Measurements from ENCODE around the gene ZNF787.

Gene ZNF787

DNA sequence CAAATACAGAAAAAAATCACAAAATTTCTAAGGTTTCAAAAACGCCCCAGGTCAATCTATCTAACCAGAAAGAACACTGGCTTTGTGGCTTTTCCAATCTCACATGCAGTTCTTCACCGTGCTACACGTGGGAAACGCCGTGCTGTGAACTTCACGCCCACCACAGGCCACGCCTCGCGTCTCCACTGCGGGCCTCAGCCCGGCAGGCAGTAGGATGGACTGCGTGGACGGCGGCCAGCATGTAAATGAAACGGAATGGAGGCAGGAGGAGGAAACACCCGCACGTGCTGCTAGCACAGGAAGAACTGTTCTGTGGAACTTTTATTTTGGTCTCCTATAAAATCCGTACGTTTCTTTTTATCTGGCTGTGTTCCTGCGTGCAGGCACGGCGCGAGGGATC lies 23.8 kb downstream of the ZNF787 start:
- TF ChIP-seq, protein P1, sequence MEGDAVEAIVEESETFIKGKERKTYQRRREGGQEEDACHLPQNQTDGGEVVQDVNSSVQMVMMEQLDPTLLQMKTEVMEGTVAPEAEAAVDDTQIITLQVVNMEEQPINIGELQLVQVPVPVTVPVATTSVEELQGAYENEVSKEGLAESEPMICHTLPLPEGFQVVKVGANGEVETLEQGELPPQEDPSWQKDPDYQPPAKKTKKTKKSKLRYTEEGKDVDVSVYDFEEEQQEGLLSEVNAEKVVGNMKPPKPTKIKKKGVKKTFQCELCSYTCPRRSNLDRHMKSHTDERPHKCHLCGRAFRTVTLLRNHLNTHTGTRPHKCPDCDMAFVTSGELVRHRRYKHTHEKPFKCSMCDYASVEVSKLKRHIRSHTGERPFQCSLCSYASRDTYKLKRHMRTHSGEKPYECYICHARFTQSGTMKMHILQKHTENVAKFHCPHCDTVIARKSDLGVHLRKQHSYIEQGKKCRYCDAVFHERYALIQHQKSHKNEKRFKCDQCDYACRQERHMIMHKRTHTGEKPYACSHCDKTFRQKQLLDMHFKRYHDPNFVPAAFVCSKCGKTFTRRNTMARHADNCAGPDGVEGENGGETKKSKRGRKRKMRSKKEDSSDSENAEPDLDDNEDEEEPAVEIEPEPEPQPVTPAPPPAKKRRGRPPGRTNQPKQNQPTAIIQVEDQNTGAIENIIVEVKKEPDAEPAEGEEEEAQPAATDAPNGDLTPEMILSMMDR (conservative IDR thresholded peaks at IDR 0.05; ENCODE audit: control insufficient read depth, insufficient read depth, low read depth, low read length), result no peak
- no peak overlapping the region for H3K4me3 ChIP-seq (ENCODE audit: control insufficient read depth, low read depth, low read length)
- DNase-seq (ENCODE audit: low read depth), result no peak

DNA sequence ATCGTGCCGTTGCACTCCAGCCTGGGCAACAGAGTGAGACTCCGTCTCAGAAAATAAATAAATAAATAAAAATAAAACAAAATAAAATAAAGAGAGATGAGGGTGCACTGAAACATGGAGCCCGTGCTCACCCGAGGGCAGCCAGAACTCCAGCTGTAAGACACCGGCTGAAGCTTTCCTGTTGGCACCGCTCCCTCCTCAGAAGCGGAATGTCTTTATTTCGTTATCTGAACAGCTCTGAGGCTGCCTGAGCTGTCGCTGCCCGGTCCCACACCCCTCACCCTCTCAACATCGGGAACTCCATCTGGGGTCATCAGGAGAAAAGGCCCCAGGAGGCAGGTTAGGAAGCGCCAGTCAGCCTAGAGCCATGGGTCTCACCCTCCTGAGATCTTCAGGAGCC lies 24.4 kb downstream of the ZNF787 start:
- no peak for DNase-seq (ENCODE audit: low read depth)
- H3K4me3 ChIP-seq (ENCODE audit: control insufficient read depth, low read depth, low read length), result no peak overlapping the region
- TF ChIP-seq, protein P1 (conservative IDR thresholded peaks at IDR 0.05; ENCODE audit: control insufficient read depth, insufficient read depth, low read depth, low read length), result no peak

DNA sequence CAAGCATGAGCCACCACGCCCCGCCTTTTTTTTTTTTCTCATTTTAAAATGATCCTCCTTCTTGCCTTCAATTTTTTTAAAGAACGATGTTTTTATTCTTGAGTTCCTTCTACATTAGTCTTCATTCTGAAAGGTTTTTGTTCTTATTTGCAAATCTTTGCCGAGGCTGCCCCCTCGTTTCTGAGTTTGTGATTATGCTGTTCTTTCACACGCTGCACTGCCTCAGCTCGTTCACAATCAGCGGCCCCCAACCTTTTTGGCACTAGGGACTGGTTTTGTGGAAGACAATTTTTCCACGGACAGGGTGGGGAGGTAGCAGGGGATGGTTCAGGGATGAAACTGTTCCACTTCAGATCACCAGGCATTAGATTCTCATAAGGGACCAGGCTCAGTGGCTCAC lies 26.6 kb downstream of the ZNF787 start:
- DNase-seq (ENCODE audit: low read depth), result no peak
- no peak overlapping the region for H3K4me3 ChIP-seq (ENCODE audit: control insufficient read depth, low read depth, low read length)
- TF ChIP-seq, protein P1 (conservative IDR thresholded peaks at IDR 0.05; ENCODE audit: control insufficient read depth, insufficient read depth, low read depth, low read length), result no peak

DNA sequence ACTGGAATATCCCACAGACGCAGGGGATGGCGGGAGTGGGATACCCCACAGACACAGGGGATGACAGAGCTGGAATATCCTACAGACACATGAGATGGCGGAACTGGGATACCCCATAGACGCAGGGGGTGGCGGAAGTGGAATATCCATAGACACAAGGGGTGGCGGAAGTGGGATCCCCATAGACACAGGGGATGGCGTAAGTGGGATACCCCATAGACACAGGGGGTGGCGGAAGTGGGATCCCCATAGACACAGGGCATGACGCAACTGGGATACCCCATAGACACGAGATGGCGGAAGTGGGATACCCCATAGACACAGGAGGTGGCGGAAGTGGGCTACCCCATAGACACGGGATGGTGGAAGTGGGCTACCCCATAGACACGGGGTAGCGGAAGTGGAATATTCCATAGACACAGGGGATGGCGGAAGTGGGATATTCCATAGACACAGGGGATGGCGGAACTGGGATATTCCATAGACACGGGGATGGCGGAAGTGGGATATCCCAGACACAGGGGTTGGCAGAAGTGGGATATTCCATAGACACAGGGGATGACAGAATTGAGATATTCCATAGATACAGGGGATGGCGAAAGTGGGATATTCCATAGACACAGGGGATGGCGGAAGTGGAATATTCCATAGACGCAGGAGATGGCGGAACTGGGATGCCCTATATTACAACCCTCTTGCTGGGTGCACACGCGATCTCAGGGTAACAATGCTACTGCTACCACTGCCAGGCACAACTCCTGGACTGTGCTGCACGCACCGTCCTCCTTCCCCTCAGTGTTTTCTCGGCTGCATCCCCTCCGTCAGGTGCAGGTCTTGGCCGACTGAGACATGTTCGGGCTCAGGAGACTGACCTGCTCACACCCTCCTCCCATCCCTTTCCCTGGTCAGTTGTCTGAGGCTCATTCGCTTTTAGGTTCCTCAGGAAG lies 28.1 kb downstream of the ZNF787 start:
- TF ChIP-seq, protein P1 (conservative IDR thresholded peaks at IDR 0.05; ENCODE audit: control insufficient read depth, insufficient read depth, low read depth, low read length), result no peak
- no peak for DNase-seq (ENCODE audit: low read depth)
- no peak overlapping the region for H3K4me3 ChIP-seq (ENCODE audit: control insufficient read depth, low read depth, low read length)

DNA sequence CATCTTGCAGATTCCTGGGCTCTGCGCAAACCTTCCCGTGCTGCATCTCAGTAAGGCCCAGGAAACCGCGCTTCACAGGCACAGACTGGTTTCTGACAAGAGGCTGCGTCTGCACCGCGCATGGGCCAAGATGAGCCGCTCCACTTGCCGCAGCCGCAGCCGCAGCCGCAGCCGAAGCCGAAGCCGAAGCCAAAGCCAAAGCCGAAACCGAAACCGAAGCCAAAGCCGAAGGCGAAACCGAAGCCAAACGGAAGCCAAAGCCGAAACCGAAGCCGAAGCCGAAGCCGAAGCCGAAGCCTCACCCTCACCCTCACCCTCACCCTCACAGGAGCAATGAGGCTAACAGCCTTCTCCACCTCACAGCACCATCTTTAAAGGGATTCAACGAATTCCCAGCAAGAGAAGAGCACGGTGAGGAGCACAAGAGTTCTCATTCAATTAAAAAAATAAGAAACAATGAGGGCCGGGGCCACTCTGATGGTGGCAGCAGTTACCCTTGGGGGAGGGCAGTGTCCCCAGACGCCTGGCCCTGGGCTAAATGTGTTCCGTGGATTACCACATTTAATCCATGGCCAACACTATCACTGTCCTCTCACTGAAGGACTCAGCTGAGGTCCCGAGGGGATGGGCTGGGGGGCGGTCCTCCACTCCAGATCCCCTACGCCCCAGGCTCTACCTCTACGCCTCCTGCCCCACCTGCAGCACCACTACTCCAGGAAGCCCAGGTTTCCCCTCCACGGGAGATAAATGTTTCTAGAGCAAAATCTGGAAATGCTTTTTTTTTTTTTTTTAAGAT lies 29.1 kb downstream of the ZNF787 start:
- DNase-seq (ENCODE audit: low read depth), result no peak
- TF ChIP-seq, protein P1 (conservative IDR thresholded peaks at IDR 0.05; ENCODE audit: control insufficient read depth, insufficient read depth, low read depth, low read length), result no peak
- H3K4me3 ChIP-seq (ENCODE audit: control insufficient read depth, low read depth, low read length), result no peak overlapping the region

DNA sequence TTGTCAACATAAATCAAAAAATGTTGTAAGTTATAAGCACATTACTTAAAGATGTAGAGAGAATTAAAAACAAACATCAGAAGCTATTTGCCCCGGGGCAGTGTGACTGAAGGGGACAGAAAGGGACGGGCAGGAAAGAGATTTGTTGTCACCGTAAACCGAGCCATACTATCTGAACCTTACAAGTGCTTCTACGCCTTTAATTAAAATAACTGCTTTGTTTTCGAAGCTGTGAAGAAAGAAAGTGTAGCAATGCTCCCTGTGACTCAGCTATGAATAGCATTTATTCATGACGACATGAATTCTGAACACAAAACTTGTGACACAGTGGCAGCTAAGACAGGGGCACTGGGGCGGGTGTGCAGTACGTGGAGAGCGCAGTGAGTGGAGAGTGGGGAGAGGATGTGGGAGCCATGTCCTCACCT lies 30.0 kb downstream of the ZNF787 start:
- no peak overlapping the region for H3K4me3 ChIP-seq (ENCODE audit: control insufficient read depth, low read depth, low read length)
- DNase-seq (ENCODE audit: low read depth), result peak; percentile 78
- TF ChIP-seq, protein P1 (conservative IDR thresholded peaks at IDR 0.05; ENCODE audit: control insufficient read depth, insufficient read depth, low read depth, low read length), result no peak
